Neural progenitor cell (in vitro differentiated cells): Measurements from ENCODE around the gene CD55. TPM values are rescaled to one million over a fixed set of nuclear protein-coding genes. Genes with fewer than 3 reads are reported as not detected.

Source experiments
- DNase-seq: peaks from one replicate; pipeline ENCODE4 v3.0.0-alpha.2; 2016; ENCODE audit warnings: low spot score
- H2AFZ ChIP-seq: fragments of 200-600 bp; sonication (generic); replicated peaks from 2 replicates; pipeline ENCODE4 v1.6.1; 2016; ENCODE audit warnings: antibody characterized with exemption
- H3F3A ChIP-seq: fragments of 200-600 bp; sonication (generic); 2 replicates; pipeline ENCODE4 v1.6.1; 2016; ENCODE audit warnings: antibody characterized with exemption, low read depth
- H3K27ac ChIP-seq: fragments of 200-600 bp; sonication (generic); 2 replicates; pipeline ENCODE4 v1.5.1; 2016; ENCODE audit warnings: mild to moderate bottlenecking
- H3K27me3 ChIP-seq: fragments of 200-600 bp; sonication (generic); 2 replicates; pipeline ENCODE4 v1.6.1; 2016; ENCODE audit warnings: mild to moderate bottlenecking, moderate library complexity
- H3K36me3 ChIP-seq: fragments of 200-600 bp; sonication (generic); 2 replicates; pipeline ENCODE4 v1.5.1; 2016
- H3K4me1 ChIP-seq: fragments of 200-600 bp; sonication (generic); 2 replicates; pipeline ENCODE4 v1.6.1; 2016; ENCODE audit warnings: mixed run types
- H3K4me2 ChIP-seq: fragments of 200-600 bp; sonication (generic); 2 replicates; pipeline ENCODE4 v1.6.1; 2016
- H3K4me3 ChIP-seq: fragments of 200-600 bp; sonication (generic); 2 replicates; pipeline ENCODE4 v1.5.1; 2016
- H3K79me2 ChIP-seq: fragments of 200-600 bp; sonication (generic); 2 replicates; pipeline ENCODE4 v1.6.1; 2016; ENCODE audit warnings: low read depth
- H3K9ac ChIP-seq: fragments of 200-600 bp; sonication (generic); 2 replicates; pipeline ENCODE4 v1.6.1; 2016
- H3K9me3 ChIP-seq: fragments of 200-600 bp; sonication (generic); 2 replicates; pipeline ENCODE4 v1.5.1; 2016; ENCODE audit warnings: low read depth
- H4K20me1 ChIP-seq: fragments of 200-600 bp; sonication (generic); 2 replicates; pipeline ENCODE4 v1.6.1; 2016; ENCODE audit warnings: low read depth
- H3K27ac Mint-ChIP-seq: 3 replicates; pipeline ENCODE4 v1.8.0; 2021; ENCODE audit warnings: mixed read lengths
- H3K27me3 Mint-ChIP-seq: 2 replicates; pipeline ENCODE4 v1.8.0; 2022; ENCODE audit warnings: low read depth, mild to moderate bottlenecking, inconsistent platforms, moderate library complexity, mixed read lengths; ENCODE audit not compliant: insufficient read depth
- H3K36me3 Mint-ChIP-seq: 3 replicates; pipeline ENCODE4 v1.8.0; 2021; ENCODE audit warnings: mixed read lengths
- H3K4me1 Mint-ChIP-seq: 3 replicates; pipeline ENCODE4 v1.8.0; 2021; ENCODE audit warnings: mixed read lengths
- H3K4me3 Mint-ChIP-seq: 3 replicates; pipeline ENCODE4 v1.8.0; 2021; ENCODE audit warnings: mild to moderate bottlenecking, moderate library complexity, mixed read lengths
- H3K9me3 Mint-ChIP-seq: 3 replicates; pipeline ENCODE4 v1.8.0; 2020; ENCODE audit warnings: mixed read lengths
- EZH2 ChIP-seq: fragments of 200-600 bp; sonication (generic); IDR thresholded peaks from 2 replicates; pipeline ENCODE4 v1.6.1; 2017; ENCODE audit warnings: antibody characterized with exemption, mild to moderate bottlenecking, moderate library complexity
- EZH2phosphoT487 ChIP-seq: fragments of 200-600 bp; sonication (generic); IDR thresholded peaks from 2 replicates; pipeline ENCODE4 v1.6.1; 2017; ENCODE audit warnings: antibody characterized with exemption
- total RNA-seq: library from RNA; depleted of rRNA; stranded (reverse); fragments of >200 nt; gene quantifications from 2 replicates; pipeline ENCODE4 v1.2.3, GENCODE V29; 2015; ENCODE audit warnings: low replicate concordance
- TF ChIP-seq, protein P1 (sequence below): fragments of 200-600 bp; sonication (generic); IDR thresholded peaks from 2 replicates; pipeline ENCODE4 v1.5.1; 2017; ENCODE audit warnings: antibody characterized with exemption, mild to moderate bottlenecking

The CD55 gene
- total RNA-seq, 1 donor from 2014 or later: 11.5 TPM

DNA sequence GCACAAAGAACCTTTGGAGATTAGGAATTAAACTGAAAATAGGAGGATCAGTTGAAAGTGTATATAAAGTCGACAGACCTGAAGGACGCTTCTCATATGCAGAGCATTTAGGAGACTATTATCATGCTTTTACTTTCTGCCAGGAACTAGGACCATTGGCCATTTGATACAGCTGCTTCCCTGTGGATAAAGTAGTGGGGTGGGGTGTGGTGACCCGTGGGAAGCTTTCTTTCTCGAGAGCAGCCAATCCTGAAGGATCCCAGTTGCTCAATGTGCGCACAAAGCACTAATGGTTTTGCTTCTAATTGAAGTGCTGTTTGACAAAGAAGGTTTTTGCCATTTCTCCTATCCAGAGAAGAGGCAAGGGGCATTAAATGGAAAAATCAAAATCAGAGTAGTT, 14.9 kb upstream of the CD55 start:
- Mint-ChIP-seq H3K9me3 (no peaks in the 10 kb centered on the region), H3K27me3 (no peaks in the 10 kb centered on the region), H3K4me1 (no peaks in the 10 kb centered on the region), H3K36me3 (no peaks in the 10 kb centered on the region), H3K4me3 (no peak overlapping the region), H3K27ac (no peak overlapping the region)
- H3K27ac ChIP-seq: no peak overlapping the region
- H3K27me3 ChIP-seq: no peaks in the 10 kb centered on the region
- H3F3A ChIP-seq: no peaks in the 10 kb centered on the region
- H2AFZ ChIP-seq: peak overlapping the region; percentile 66
- H3K79me2 ChIP-seq: no peaks in the 10 kb centered on the region
- DNase-seq: no peak
- H3K4me1 ChIP-seq: peaks cover 6% of the 10 kb centered on the region
- no peak overlapping the region for H3K9ac ChIP-seq
- H3K4me3 ChIP-seq: no peak overlapping the region
- H4K20me1 ChIP-seq: no peaks in the 10 kb centered on the region
- no peaks in the 10 kb centered on the region for H3K9me3 ChIP-seq
- H3K36me3 ChIP-seq: no peaks in the 10 kb centered on the region
- no peak for TF ChIP-seq EZH2
- TF ChIP-seq EZH2phosphoT487: no peak
- TF ChIP-seq, protein P1, sequence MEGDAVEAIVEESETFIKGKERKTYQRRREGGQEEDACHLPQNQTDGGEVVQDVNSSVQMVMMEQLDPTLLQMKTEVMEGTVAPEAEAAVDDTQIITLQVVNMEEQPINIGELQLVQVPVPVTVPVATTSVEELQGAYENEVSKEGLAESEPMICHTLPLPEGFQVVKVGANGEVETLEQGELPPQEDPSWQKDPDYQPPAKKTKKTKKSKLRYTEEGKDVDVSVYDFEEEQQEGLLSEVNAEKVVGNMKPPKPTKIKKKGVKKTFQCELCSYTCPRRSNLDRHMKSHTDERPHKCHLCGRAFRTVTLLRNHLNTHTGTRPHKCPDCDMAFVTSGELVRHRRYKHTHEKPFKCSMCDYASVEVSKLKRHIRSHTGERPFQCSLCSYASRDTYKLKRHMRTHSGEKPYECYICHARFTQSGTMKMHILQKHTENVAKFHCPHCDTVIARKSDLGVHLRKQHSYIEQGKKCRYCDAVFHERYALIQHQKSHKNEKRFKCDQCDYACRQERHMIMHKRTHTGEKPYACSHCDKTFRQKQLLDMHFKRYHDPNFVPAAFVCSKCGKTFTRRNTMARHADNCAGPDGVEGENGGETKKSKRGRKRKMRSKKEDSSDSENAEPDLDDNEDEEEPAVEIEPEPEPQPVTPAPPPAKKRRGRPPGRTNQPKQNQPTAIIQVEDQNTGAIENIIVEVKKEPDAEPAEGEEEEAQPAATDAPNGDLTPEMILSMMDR: no peak
- H3K4me2 ChIP-seq: no peak overlapping the region

DNA sequence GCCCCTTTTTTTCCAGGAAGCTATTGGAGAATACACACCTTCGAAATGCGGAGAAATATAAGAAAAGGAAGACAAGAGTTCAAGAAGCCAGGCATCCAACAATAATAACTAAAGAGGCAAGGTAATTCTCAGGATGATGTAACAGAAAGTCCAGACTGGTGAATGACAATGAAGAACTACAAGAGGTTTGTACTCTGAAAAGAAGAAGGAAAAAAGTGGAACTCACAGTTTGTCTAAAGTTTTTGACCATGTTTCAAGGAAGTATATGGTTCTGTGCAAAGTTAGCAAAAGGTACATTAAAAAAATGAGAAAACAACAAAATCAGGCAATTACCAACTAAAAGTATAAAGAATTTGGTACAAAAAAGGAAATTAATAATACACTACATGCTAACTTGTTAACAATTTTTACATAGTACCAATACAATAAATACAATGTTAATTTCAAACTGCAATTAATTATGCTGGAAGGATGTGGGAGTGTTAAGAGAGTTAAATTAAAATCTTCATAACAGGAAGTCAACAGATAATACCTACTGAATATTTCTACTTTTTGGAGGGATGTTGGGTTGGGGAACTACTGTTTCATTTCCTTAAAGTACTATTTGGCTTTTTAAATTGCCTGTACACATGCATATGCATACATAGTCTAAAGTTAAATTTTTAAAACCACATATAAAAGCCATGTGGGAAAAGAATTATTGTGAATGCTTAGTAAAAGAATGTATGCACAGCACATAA, 12.9 kb upstream of the CD55 start:
- H3K27ac Mint-ChIP-seq: no peak overlapping the region
- Histone ChIP-seq H3K27me3 (no peaks in the 10 kb centered on the region), H3F3A (no peaks in the 10 kb centered on the region), H3K79me2 (no peaks in the 10 kb centered on the region), H3K9me3 (no peaks in the 10 kb centered on the region), H4K20me1 (no peaks in the 10 kb centered on the region), H3K4me2 (no peak overlapping the region), H3K9ac (no peak overlapping the region), H3K4me3 (no peak overlapping the region), H2AFZ (no peak overlapping the region), H3K4me1 (peaks cover 6% of the 10 kb centered on the region), H3K36me3 (no peaks in the 10 kb centered on the region), H3K27ac (no peak overlapping the region)
- no peaks in the 10 kb centered on the region for H3K4me1 Mint-ChIP-seq
- TF ChIP-seq, protein P1: no peak
- TF ChIP-seq EZH2: no peak
- TF ChIP-seq EZH2phosphoT487: no peak
- H3K4me3 Mint-ChIP-seq: no peak overlapping the region
- H3K36me3 Mint-ChIP-seq: no peaks in the 10 kb centered on the region
- H3K9me3 Mint-ChIP-seq: no peaks in the 10 kb centered on the region
- no peak for DNase-seq
- H3K27me3 Mint-ChIP-seq: no peaks in the 10 kb centered on the region

DNA sequence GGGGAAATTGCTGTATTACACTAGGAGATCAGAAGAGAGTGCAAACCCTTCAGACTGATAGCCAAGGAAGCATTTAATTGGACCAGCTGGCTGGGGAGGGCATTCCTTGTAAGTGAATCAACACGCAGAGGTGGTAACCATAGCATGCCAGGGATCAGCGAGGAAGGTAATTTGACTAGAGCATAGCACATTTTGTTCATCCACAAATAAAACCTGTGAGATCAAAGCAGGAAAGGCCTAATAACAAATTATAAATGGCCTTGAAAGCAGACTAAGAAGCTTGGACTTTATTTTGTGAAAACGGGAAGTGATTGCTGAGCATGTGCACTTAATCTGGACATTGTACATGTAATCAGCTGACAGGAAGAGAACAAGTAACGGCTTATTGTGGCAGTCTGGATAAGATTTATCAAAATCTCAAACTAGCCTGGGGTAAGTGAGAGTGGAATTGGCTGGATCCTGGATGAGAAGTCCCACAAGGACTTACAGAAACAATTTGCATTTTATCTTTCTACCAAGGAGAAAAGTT, 11.7 kb upstream of the CD55 start:
- H3K36me3 ChIP-seq: no peaks in the 10 kb centered on the region
- H3K4me1 ChIP-seq: peaks cover 6% of the 10 kb centered on the region
- Mint-ChIP-seq H3K4me3 (no peak overlapping the region), H3K36me3 (no peaks in the 10 kb centered on the region), H3K4me1 (no peaks in the 10 kb centered on the region), H3K9me3 (no peaks in the 10 kb centered on the region), H3K27me3 (no peaks in the 10 kb centered on the region), H3K27ac (no peak overlapping the region)
- no peaks in the 10 kb centered on the region for H3F3A ChIP-seq
- no peaks in the 10 kb centered on the region for H3K79me2 ChIP-seq
- no peak for DNase-seq
- no peak overlapping the region for H3K4me2 ChIP-seq
- no peak overlapping the region for H3K9ac ChIP-seq
- H3K9me3 ChIP-seq: no peaks in the 10 kb centered on the region
- H3K27ac ChIP-seq: no peak overlapping the region
- H2AFZ ChIP-seq: peak overlapping the region; percentile 48
- TF ChIP-seq, protein P1: no peak
- TF ChIP-seq EZH2 (no peak), EZH2phosphoT487 (no peak)
- H3K4me3 ChIP-seq: no peak overlapping the region
- no peaks in the 10 kb centered on the region for H3K27me3 ChIP-seq
- H4K20me1 ChIP-seq: no peaks in the 10 kb centered on the region
